HG02678 (cell line): ENCODE results near the gene CCDC85C.

Source experiments
- ATAC-seq: cut with Tn5 transposase; IDR thresholded peaks from one replicate; pipeline ENCODE4 v1.9.1; 2021; ENCODE audit warnings: mild to moderate bottlenecking, moderate library complexity; ENCODE audit not compliant: unreplicated experiment

The CCDC85C gene

GRCh38 chr14:99462210-99462609, 141.8 kb downstream of the CCDC85C start:
- ATAC-seq: no peak

- no peak for ATAC-seq
These were observed 142.5 kb downstream of the CCDC85C start for GRCh38 chr14:99461411-99462085.

DNA sequence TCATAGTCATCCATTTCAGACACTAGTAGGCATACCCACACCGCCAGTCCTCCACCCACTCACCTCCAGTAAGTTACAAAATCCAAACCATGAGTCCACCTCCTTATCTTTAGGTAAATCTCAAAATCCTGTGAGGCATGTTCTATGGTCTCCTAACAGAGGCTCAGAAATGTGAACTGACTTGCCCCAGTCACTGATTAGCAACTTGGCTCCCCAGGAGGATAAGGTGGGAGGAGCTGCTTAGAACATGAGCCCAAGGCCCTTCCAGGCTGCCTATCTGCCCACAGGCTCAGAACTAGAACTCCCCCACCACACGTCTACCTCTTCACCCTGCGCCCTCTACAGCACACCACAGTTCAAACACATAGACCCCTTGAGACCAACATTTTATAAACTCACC, 143.2 kb downstream of the CCDC85C start:
- no peak for ATAC-seq

GRCh38 chr14:99459481-99460100, 144.4 kb downstream of the CCDC85C start:
- ATAC-seq: no peak

- ATAC-seq: no peak
These were observed 149.8 kb downstream of the CCDC85C start for GRCh38 chr14:99454246-99454645.

DNA sequence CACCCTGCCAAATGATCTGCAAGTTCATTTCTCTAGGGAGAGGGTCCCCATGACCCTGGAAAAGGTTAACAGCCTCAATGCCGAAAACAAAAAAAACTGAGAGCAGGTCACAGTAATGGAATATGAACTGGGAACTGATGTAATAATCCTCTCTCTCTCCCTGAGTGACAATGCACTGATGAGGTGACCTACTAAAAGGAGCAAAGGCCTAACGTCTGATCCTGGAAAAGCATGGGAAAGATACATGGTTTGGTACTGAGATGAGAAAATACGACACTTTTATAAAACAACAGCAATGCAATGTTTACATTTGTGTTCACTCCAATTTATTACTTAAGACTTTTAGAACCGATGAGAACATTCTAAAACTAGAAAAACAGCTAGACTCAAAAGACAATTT, 151.0 kb downstream of the CCDC85C start:
- no peak for ATAC-seq

- no peak for ATAC-seq
These were observed 152.8 kb downstream of the CCDC85C start for GRCh38 chr14:99451234-99451633.

- no peak for ATAC-seq
These were observed 153.7 kb downstream of the CCDC85C start for GRCh38 chr14:99450266-99450665.
